Measurements from ENCODE around the gene ANXA11. TPM values are rescaled to one million over a fixed set of nuclear protein-coding genes. Genes with fewer than 3 reads are reported as not detected.

ANXA11 gene
- total and polyA plus RNA-seq, 9 of the 15 experiments (the other 6 are each of a cell fraction or from before 2014, with no cell fraction given), result 43.6 to 212 (median 109) TPM

DNA sequence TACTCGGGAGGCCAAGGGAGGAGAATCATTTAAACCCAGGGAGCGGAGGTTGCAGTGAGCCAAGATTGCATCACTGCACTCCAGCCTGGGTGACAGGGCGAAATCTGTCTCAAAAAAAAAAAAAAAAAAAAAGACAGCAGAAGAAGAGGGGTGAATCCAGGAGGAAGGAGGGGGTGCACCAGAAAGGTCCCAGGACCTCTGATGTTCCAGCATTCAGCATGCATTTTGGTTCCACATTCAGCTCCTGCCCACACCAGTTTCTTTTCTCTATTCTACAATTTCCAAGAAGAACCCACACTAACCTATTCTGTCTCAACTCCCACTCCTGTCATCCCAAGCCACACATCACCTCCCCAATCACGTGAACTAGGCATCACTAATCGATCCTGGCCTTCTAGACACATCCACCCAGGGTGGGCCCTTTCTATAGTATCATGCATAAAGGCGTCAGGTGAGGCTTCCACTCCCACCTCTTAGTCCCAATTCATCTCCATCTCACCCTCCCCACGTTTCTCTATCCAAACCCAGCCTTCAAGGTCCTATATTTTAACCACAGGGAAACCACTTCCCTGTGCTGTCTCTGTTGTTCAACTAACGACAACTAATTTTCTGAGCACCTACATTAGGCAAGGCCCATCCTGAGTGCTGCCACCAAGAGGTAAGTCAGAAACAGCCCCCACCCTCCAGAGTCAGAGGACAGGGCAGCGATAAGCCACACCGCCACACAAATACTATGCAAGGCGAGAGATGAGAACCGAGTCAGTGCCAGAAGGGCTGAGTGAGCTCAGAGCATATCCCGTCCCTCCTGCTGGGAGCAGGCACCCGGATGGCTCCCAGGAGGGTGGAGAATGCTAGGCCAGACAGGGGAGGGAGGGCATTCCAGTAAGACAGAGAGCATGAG, 2.2 kb downstream of the ANXA11 start (continued):
- TF ChIP-seq, protein P1, sequence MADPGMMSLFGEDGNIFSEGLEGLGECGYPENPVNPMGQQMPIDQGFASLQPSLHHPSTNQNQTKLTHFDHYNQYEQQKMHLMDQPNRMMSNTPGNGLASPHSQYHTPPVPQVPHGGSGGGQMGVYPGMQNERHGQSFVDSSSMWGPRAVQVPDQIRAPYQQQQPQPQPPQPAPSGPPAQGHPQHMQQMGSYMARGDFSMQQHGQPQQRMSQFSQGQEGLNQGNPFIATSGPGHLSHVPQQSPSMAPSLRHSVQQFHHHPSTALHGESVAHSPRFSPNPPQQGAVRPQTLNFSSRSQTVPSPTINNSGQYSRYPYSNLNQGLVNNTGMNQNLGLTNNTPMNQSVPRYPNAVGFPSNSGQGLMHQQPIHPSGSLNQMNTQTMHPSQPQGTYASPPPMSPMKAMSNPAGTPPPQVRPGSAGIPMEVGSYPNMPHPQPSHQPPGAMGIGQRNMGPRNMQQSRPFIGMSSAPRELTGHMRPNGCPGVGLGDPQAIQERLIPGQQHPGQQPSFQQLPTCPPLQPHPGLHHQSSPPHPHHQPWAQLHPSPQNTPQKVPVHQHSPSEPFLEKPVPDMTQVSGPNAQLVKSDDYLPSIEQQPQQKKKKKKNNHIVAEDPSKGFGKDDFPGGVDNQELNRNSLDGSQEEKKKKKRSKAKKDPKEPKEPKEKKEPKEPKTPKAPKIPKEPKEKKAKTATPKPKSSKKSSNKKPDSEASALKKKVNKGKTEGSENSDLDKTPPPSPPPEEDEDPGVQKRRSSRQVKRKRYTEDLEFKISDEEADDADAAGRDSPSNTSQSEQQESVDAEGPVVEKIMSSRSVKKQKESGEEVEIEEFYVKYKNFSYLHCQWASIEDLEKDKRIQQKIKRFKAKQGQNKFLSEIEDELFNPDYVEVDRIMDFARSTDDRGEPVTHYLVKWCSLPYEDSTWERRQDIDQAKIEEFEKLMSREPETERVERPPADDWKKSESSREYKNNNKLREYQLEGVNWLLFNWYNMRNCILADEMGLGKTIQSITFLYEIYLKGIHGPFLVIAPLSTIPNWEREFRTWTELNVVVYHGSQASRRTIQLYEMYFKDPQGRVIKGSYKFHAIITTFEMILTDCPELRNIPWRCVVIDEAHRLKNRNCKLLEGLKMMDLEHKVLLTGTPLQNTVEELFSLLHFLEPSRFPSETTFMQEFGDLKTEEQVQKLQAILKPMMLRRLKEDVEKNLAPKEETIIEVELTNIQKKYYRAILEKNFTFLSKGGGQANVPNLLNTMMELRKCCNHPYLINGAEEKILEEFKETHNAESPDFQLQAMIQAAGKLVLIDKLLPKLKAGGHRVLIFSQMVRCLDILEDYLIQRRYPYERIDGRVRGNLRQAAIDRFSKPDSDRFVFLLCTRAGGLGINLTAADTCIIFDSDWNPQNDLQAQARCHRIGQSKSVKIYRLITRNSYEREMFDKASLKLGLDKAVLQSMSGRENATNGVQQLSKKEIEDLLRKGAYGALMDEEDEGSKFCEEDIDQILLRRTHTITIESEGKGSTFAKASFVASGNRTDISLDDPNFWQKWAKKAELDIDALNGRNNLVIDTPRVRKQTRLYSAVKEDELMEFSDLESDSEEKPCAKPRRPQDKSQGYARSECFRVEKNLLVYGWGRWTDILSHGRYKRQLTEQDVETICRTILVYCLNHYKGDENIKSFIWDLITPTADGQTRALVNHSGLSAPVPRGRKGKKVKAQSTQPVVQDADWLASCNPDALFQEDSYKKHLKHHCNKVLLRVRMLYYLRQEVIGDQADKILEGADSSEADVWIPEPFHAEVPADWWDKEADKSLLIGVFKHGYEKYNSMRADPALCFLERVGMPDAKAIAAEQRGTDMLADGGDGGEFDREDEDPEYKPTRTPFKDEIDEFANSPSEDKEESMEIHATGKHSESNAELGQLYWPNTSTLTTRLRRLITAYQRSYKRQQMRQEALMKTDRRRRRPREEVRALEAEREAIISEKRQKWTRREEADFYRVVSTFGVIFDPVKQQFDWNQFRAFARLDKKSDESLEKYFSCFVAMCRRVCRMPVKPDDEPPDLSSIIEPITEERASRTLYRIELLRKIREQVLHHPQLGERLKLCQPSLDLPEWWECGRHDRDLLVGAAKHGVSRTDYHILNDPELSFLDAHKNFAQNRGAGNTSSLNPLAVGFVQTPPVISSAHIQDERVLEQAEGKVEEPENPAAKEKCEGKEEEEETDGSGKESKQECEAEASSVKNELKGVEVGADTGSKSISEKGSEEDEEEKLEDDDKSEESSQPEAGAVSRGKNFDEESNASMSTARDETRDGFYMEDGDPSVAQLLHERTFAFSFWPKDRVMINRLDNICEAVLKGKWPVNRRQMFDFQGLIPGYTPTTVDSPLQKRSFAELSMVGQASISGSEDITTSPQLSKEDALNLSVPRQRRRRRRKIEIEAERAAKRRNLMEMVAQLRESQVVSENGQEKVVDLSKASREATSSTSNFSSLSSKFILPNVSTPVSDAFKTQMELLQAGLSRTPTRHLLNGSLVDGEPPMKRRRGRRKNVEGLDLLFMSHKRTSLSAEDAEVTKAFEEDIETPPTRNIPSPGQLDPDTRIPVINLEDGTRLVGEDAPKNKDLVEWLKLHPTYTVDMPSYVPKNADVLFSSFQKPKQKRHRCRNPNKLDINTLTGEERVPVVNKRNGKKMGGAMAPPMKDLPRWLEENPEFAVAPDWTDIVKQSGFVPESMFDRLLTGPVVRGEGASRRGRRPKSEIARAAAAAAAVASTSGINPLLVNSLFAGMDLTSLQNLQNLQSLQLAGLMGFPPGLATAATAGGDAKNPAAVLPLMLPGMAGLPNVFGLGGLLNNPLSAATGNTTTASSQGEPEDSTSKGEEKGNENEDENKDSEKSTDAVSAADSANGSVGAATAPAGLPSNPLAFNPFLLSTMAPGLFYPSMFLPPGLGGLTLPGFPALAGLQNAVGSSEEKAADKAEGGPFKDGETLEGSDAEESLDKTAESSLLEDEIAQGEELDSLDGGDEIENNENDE (IDR thresholded peaks at IDR 0.05; ENCODE audit: low read depth, low read length), result no peak
- peak; percentile 100 for TF ChIP-seq ZNF121 (CRISPR knock-in tag; conservative IDR thresholded peaks at IDR 0.05)
- TF ChIP-seq CHD4 (IDR thresholded peaks at IDR 0.05; ENCODE audit: insufficient read depth, insufficient replicate concordance, low read depth, low read length, poor library complexity, severe bottlenecking), result no peak
- TF ChIP-seq, protein P2, sequence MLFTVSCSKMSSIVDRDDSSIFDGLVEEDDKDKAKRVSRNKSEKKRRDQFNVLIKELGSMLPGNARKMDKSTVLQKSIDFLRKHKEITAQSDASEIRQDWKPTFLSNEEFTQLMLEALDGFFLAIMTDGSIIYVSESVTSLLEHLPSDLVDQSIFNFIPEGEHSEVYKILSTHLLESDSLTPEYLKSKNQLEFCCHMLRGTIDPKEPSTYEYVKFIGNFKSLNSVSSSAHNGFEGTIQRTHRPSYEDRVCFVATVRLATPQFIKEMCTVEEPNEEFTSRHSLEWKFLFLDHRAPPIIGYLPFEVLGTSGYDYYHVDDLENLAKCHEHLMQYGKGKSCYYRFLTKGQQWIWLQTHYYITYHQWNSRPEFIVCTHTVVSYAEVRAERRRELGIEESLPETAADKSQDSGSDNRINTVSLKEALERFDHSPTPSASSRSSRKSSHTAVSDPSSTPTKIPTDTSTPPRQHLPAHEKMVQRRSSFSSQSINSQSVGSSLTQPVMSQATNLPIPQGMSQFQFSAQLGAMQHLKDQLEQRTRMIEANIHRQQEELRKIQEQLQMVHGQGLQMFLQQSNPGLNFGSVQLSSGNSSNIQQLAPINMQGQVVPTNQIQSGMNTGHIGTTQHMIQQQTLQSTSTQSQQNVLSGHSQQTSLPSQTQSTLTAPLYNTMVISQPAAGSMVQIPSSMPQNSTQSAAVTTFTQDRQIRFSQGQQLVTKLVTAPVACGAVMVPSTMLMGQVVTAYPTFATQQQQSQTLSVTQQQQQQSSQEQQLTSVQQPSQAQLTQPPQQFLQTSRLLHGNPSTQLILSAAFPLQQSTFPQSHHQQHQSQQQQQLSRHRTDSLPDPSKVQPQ (CRISPR knock-in tag; IDR thresholded peaks at IDR 0.05; ENCODE audit: borderline replicate concordance), result 0 out of 2 replicates have a peak, but pooled peaks have one; percentile 3
- TF ChIP-seq HMG20A (CRISPR knock-in tag; conservative IDR thresholded peaks at IDR 0.05), result no peak
- no peak for TF ChIP-seq NCOA6 (IDR thresholded peaks at IDR 0.05)
- no peak for TF ChIP-seq ZNF134 (CRISPR knock-in tag; conservative IDR thresholded peaks at IDR 0.05)
- TF ChIP-seq SRSF9 (IDR thresholded peaks at IDR 0.05; ENCODE audit: borderline replicate concordance, low read depth, low read length), result no peak
- no peak for TF ChIP-seq ZNF717 (CRISPR knock-in tag; IDR thresholded peaks at IDR 0.05)

All from K562 (cell line).